HG03354 (cell line): ENCODE measurements around the gene RNF207.
A peak's percentile ranks its signal among the peaks of the same experiment; 100 is the strongest.

Source experiments
- ATAC-seq: cut with Tn5 transposase; IDR thresholded peaks from one replicate; pipeline ENCODE4 v1.9.1; 2021; ENCODE audit warnings: mild to moderate bottlenecking; ENCODE audit not compliant: unreplicated experiment, poor library complexity, severe bottlenecking

RNF207 gene

DNA sequence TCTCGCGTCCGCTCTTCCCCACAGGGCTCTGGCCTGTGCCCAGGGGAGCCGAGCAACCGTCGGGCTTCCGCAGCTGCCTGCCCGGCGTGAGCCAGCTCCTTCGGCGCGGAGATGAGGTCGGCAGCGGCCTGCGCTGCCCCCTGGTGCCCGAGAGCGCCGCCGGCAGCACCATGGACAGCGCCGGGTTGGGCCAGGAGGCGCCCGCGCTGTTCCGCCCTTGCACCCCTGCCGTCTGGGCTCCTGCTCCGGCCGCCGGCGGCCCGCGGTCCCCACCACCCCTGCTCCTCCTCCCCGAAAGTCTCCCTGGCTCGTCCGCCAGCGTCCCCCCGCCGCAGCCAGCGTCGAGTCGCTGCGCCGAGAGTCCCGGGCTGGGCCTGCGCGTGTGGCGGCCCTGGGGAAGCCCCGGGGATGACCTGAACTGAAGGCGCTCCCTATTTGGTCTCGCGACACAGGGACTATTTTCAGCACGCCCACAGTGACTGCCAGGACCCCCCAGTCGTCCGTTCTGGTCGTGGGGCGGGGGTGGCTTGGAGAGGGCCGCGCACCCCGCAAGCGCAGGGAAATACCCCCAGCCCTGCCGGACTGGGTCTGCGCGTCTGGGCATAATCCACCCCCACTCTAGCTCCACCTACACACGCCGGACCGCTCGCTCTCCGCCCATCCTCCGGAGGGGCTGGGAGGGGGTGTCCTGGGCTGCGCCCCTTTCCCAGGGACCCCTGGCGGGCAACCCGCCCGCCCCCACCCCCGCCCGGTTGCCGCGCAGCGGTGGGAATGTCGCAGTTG lies 39.4 kb downstream of the RNF207 start:
- ATAC-seq, result no peak

GRCh38 chr1:6245869-6246496 lies 40.1 kb downstream of the RNF207 start:
- ATAC-seq, result no peak

DNA sequence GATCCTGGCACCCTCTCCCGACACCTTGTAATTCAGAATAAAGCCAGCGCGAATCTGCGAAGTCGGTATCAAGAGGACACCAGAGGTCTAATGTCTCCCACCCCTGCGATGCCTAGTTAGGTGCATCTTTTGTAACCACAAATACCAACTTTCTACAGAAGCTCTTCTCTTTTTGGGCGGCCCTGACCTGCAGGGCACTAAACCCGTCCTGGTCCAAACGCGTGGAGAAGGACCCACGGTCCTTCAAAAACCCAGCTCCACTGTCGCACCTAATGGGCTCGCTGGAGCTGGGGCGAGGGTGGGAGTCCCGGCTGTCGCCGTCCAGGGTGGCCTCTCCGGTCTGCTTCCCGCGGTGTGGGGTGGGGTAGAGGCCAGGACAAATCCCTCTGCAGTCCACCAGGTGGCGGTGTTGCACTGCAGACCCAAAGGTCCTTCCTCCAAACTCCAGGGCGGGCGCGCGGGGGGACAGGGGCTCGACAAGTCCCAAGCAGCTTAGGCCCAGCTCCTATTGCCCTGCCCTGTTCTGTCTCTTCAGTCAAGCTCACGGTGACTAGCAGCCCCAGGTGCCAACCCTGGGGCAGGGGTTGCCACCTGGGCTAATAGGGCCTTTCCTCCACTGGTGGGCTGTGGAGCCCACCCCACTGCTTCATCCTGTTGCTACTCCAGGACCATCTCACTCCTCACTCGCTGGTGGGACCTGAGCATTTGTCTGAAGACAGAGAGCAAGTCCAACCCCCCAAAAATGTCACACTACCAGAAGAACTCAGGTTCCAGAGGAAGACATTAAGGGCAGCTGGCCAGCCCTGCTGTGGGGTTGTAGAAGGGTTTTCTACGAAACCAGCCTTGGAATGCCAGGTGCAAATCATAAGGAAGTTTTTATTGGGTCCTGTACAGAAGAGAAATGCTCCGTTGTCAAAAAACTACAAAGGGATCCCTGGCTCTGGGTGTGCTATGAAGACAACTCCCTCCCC lies 40.9 kb downstream of the RNF207 start:
- peak; percentile 57 for ATAC-seq

- ATAC-seq, result no peak
These were observed 41.7 kb downstream of the RNF207 start for GRCh38 chr1:6247651-6248050.

GRCh38 chr1:6248161-6248776 lies 42.4 kb downstream of the RNF207 start:
- ATAC-seq, result no peak

GRCh38 chr1:6248932-6249738 lies 43.2 kb downstream of the RNF207 start:
- no peak for ATAC-seq

DNA sequence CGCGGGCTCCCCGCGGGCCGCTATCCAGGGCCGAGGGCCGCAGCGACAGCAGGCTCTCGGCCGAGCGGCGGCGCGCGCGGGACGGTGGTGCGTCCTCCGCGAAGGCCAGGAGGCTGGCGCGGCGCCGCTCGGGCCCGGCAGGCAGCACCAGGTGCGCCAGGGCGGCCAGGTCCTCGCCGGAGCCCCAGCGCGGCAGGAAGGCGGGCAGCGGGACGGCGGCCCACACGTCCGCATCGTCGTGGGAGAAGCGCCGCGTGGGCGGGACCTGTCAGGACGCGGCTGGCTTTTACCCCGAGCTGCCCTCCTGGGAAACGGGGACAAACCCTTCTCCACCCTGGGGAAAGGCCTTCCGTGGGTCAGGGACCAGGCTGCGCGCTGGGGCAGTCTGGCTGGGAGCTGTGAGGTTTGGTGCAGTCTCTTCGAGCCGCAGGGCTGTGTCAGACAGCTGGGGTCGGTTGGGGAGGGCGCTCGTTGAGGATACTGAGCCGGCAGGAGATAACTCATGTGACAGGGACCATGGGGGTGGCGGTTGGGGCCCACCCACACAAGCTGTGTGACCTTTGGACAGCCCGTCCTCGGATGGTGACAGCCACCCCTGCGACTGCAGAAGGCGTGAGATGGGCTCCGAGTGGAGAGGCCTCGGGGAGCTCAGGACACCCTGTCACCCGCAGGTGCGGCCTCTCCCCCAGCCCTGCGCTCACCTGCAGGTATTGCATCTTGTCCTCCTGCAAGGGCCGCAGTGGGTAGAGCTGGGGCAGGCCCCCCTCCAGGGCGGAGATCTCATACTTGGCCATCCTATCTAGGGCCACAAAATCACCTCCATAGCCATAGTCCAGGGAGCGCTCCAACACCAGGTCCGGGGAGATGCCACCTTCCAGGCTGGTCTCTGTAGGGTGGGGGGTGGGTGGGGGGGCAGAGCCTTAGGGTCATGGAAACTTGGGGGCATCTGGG lies 44.1 kb downstream of the RNF207 start:
- ATAC-seq, result no peak

DNA sequence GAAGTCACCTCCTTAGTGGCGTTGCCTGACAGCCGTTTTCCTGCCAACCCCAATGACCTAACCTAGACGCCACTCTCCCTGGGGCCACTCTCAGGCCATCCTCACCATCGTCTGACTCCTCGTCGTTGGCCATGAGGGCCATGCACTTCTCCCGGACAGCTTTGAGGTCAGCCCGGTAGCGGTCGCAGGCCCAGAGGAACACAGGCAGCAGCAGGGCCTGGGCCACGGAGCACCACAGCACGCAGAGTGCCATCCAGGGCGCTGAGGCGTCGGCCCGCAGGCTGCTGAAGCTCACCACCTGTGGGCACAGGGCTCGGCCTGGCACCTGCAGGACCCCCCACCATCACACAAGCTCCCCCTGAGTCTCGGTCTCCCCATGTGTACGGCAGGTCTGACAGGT lies 45.3 kb downstream of the RNF207 start:
- no peak for ATAC-seq

- no peak for ATAC-seq
These were observed 45.9 kb downstream of the RNF207 start for GRCh38 chr1:6251681-6252373.

DNA sequence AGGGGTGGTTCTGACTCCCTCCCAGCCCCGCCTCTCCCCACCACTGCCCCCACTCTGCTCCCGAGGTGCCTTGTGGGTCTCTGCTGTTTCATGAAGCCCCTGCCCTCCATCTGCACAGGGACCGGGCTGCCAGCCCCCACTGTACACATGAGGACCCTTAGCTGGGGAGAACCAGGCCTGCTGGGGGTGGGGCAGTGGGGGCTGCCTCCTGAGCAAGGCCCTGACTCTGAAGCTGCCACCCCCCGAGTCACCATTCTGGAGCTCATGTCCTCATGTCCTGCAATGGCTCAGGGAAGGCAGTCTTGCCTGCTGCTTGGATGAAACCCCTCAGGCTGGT lies 46.4 kb downstream of the RNF207 start:
- no peak for ATAC-seq

GRCh38 chr1:6253380-6253779 lies 47.5 kb downstream of the RNF207 start:
- no peak for ATAC-seq

- no peak for ATAC-seq
These were observed 48.8 kb downstream of the RNF207 start for GRCh38 chr1:6254691-6255090.

- ATAC-seq, result no peak
These were observed 50.7 kb downstream of the RNF207 start for GRCh38 chr1:6256645-6257044.

GRCh38 chr1:6257541-6258069 lies 51.7 kb downstream of the RNF207 start:
- ATAC-seq, result no peak

- no peak for ATAC-seq
These were observed 52.8 kb downstream of the RNF207 start for GRCh38 chr1:6258675-6259074.

DNA sequence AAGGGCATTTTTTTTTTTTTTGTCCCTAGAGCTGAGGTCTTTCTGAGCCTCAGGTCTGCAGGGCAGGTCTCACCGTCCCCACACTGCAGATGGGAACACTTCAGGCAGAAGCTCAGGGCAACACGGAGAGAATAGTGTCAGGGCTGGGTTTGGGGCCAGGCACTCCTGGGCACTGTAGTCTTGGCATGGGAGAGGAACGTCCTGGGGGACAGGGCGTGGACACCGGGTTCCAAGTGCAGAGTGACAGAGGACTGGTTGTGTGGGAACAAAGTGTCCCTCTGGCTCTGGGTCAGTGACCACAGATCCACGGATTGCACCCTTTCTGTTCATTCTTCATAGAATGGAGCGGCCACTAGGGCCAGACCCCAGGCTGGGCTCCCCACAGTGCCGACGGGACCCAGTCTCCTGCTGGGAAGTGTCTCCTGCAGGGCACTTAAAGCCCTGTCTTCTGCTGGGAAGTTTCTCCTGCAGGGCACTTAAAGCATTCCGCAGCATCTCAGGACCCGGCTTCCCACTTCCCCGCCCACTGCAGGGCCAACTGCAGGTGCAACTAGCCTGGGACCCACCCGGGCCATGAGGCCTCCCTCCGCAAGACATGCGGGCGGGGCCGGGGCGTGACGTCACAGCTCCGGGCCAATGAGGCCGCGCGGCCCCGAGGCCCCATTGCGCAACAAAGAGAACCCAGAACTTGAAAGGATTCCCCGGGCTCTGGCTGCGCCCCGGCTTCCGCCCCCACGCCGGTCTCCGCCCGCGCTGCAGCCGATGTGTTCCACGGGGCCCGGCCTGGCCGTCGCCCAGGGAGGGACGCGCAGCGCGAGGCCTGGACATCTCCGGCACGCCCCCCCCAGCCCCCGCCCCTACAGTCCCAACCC lies 53.8 kb downstream of the RNF207 start:
- peak; percentile 57 for ATAC-seq
